Adrenal gland (tissue), 12 donors: Measurements from ENCODE around the gene GALNT9. TPM values are rescaled to one million over a fixed set of nuclear protein-coding genes. Genes with fewer than 3 reads are reported as not detected.

Experiments
- DNase-seq, 7 donors: peaks; one replicate each; pipeline ENCODE4 v3.0.0-alpha.2; 2019 to 2020
- H3K27ac ChIP-seq, 5 donors: fragments of 200-600 bp; sonication (generic) in 4 of 5; 1 replicate in 3 of 5; 2 replicates in 2 of 5; pipeline versions ENCODE4 v1.5.1 to v1.8.0; 2016 to 2020; ENCODE audit warnings: mild to moderate bottlenecking in 1 of 5
- H3K27me3 ChIP-seq: fragments of 200-600 bp; 2 replicates; pipeline ENCODE4 v1.8.0; 2021
- H3K36me3 ChIP-seq, 2 donors: fragments of 200-600 bp; replicated peaks in 1 of 2; 1 replicate in 1 of 2; 2 replicates in 1 of 2; pipeline versions ENCODE4 v1.5.1 to v1.8.0; 2018 to 2022
- H3K4me1 ChIP-seq, 2 donors: fragments of 200-600 bp; replicated peaks in 1 of 2; 1 replicate in 1 of 2; 2 replicates in 1 of 2; pipeline versions ENCODE4 v1.5.1 to v1.8.0; 2018 to 2021
- H3K4me3 ChIP-seq, 4 donors: fragments of 200-600 bp; sonication (generic) in 3 of 4; one replicate each; pipeline ENCODE4 v1.5.1; 2016 to 2018
- H3K9me3 ChIP-seq, 3 donors: fragments of 200-600 bp; sonication (generic) in 1 of 3; replicated peaks in 1 of 3; 1 replicate in 2 of 3; 2 replicates in 1 of 3; pipeline versions ENCODE4 v1.5.1 to v1.8.0; 2016 to 2021
- CTCF ChIP-seq, 6 experiments: fragments of 450-650 bp in 4 of 6; fragments of 200-600 bp in 2 of 6; sonication (generic) in 1 of 6; IDR thresholded peaks; 1 replicate in 5 of 6; 2 replicates in 1 of 6; pipeline versions ENCODE4 v1.5.1 to v1.8.0; 2016 to 2021; ENCODE audit warnings: antibody characterized with exemption in 6 of 6, mild to moderate bottlenecking in 2 of 6, moderate library complexity in 1 of 6
- POLR2A ChIP-seq, 2 donors: fragments of 450-650 bp; IDR thresholded peaks; one replicate each; pipeline ENCODE4 v1.6.1; 2017; ENCODE audit warnings: antibody characterized with exemption in 2 of 2, mild to moderate bottlenecking in 2 of 2, moderate library complexity in 1 of 2
- WGBS, 4 donors: extraction: QIAGEN DNeasy Blood & Tissue Kit in 2 of 4; methylation state at CpG; one replicate each; pipeline versions ENCODE4 v1.1.5 to v1.1.7; 2013 to 2017; 5-methylcytosine and 5-hydroxymethylcytosine counted together
- intact Hi-C, 2 donors: fragments of 100-400 bp; cut with DNase I; formaldehyde crosslinking; loops; one replicate each; pipeline versions ENCODE4 v1.14.1 to v1.15.0; 2022 to 2023
- polyA plus RNA-seq, 3 donors: library from polyadenylated mRNA; stranded (reverse); fragments of 200-250 nt in 2 of 3; fragments of 350-450 nt in 1 of 3; fragmentation: Illumina TruSeq in 1 of 3; extraction: RNeasy Lipid Tissue Mini Kit (QIAGEN cat#74804) in 1 of 3; gene quantifications; one replicate each; pipeline ENCODE4 v1.2.3, GENCODE V29; 2013 to 2014
- total RNA-seq, 9 donors: library from RNA; depleted of rRNA in 4 of 9; stranded (reverse); fragments of >200 nt in 4 of 9; fragments of 120-200 nt in 1 of 9; fragmentation: NEBNext Ultra II Directional in 1 of 9; extraction: Animal tissue kit (Norgen Biotek cat#: 25700) in 1 of 9; gene quantifications; one replicate each; pipeline versions ENCODE4 v1.1.0 to v1.2.4, GENCODE V29; 2013 to 2023
- donor health status: healthy with polysubstance abuse.
- donor health status: Bipolar disorder and iron deficiency.
- donor health status: DM: yes; HTN: yes; CAD: no.
- donor health status: DM: no; HTN: no; CAD: no.
- donor health status: DM: no; HTN: no; CAD: no.
- donor health status: DM: yes; HTN: yes; CAD: no.

GALNT9 gene
- total and polyA plus RNA-seq, 12 donors: 0.44 to 7.8 (median 1.2) TPM; not detected in 1

- no peaks in the 10 kb centered on the region for H3K27me3 ChIP-seq
- H3K9me3 ChIP-seq: no peaks in the 10 kb centered on the region
- intact Hi-C loops: no loop called here
- TF ChIP-seq CTCF (IDR thresholded peaks at IDR 0.05) (no peak), POLR2A (IDR thresholded peaks at IDR 0.05) (no peak)
- H3K4me1 ChIP-seq: peaks cover 0 to 6% of the 10 kb centered on the region in 2 donors
- H3K4me3 ChIP-seq: no peak overlapping the region
- H3K36me3 ChIP-seq: no peaks in the 10 kb centered on the region
- H3K27ac ChIP-seq: no peak overlapping the region
- 75 to 83% (median 79%) methylated on average over 7 of the region's 7 CpGs for WGBS, 4 donors
- no peak for DNase-seq
Observed at GRCh38 chr12:132164426-132164825, 165.0 kb downstream of the GALNT9 start.

- no peaks in the 10 kb centered on the region for H3K36me3 ChIP-seq
- H3K9me3 ChIP-seq: no peaks in the 10 kb centered on the region
- H3K4me1 ChIP-seq: peaks cover 0 to 6% of the 10 kb centered on the region in 2 donors
- no peak for DNase-seq
- no peaks in the 10 kb centered on the region for H3K27me3 ChIP-seq
- H3K4me3 ChIP-seq: no peak overlapping the region
- TF ChIP-seq CTCF (IDR thresholded peaks at IDR 0.05) (peak in 2 of 6 experiments; percentile 7 to 26), POLR2A (IDR thresholded peaks at IDR 0.05) (no peak)
- intact Hi-C loops: no loop called here
- H3K27ac ChIP-seq: no peak overlapping the region
- WGBS, 4 donors: 42 to 51% (median 48%) methylated on average over 8 to 11 of the region's 11 CpGs
Observed at GRCh38 chr12:132163911-132164288, 165.5 kb downstream of the GALNT9 start.

- Histone ChIP-seq H3K36me3 (no peaks in the 10 kb centered on the region), H3K27me3 (no peaks in the 10 kb centered on the region), H3K9me3 (no peaks in the 10 kb centered on the region), H3K4me1 (peaks cover 0 to 6% of the 10 kb centered on the region in 2 donors), H3K27ac (no peak overlapping the region), H3K4me3 (peak overlapping the region in 1 of 4 donors; percentile 26)
- 51 to 56% (median 53%) methylated on average over 13 to 26 of the region's 26 CpGs for WGBS, 4 donors
- intact Hi-C loops: no loop called here
- TF ChIP-seq CTCF (IDR thresholded peaks at IDR 0.05) (no peak), POLR2A (IDR thresholded peaks at IDR 0.05) (no peak)
- no peak for DNase-seq
Observed at GRCh38 chr12:132163041-132163910, 166.1 kb downstream of the GALNT9 start.

GRCh38 chr12:132162508-132163031, 166.8 kb downstream of the GALNT9 start:
- DNase-seq: peak in 3 of 7 donors; percentile 22 to 31 (median 26)
- no peaks in the 10 kb centered on the region for H3K27me3 ChIP-seq
- TF ChIP-seq POLR2A (IDR thresholded peaks at IDR 0.05): no peak
- no peak for TF ChIP-seq CTCF (IDR thresholded peaks at IDR 0.05)
- intact Hi-C loops: no loop called here
- H3K4me1 ChIP-seq: peaks cover 0 to 6% of the 10 kb centered on the region in 2 donors
- no peaks in the 10 kb centered on the region for H3K9me3 ChIP-seq
- peak overlapping the region in 1 of 4 donors; percentile 26 for H3K4me3 ChIP-seq
- H3K27ac ChIP-seq: no peak overlapping the region
- WGBS, 4 donors: 21 to 29% (median 24%) methylated on average over 7 to 17 of the region's 17 CpGs
- H3K36me3 ChIP-seq: no peaks in the 10 kb centered on the region
